Inflammatory macrophage treated with lipopolysaccharide for 1 hour (primary cell): ENCODE results near the gene ZNF552.
"Not testable (repeated sequence)": the region's sequence is repeated elsewhere in the genome, so short reads cannot be mapped to it uniquely, and the experiment has no call there.

ENCODE experiments used
- DNase-seq, 2 donors: peaks; one replicate each; pipeline ENCODE4 v3.0.0-alpha.2; 2020 to 2022

The ZNF552 gene

GRCh38 chr19:57818378-57818777 is 3.7 kb upstream of the ZNF552 start:
- DNase-seq = no peak

DNA sequence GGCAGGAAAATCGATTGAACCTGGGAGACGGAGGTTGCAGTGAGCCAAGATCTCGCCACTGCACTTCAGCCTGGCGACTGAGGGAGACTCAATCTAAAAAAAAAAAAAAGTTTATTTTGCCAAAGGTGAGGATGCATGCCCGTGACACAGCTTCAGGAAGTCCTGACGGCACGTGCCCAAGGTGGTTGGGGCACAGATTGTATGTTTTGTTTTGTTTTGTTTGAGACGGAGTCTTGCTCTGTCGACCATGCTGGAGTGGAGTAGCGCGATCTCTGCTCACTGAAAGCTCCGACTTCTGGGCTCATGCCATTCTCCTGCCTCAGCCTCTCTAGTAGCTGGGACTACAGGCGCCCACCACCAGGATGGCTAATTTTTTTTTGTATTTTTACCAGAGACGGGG is 3.3 kb upstream of the ZNF552 start:
- no peak for DNase-seq

- DNase-seq = peak in 1 of 2 donors; percentile 20
Observed at GRCh38 chr19:57816652-57817051, 1.9 kb upstream of the ZNF552 start.

- no peak for DNase-seq
Observed at GRCh38 chr19:57815247-57816075, 748 bp upstream of the ZNF552 start.

DNA sequence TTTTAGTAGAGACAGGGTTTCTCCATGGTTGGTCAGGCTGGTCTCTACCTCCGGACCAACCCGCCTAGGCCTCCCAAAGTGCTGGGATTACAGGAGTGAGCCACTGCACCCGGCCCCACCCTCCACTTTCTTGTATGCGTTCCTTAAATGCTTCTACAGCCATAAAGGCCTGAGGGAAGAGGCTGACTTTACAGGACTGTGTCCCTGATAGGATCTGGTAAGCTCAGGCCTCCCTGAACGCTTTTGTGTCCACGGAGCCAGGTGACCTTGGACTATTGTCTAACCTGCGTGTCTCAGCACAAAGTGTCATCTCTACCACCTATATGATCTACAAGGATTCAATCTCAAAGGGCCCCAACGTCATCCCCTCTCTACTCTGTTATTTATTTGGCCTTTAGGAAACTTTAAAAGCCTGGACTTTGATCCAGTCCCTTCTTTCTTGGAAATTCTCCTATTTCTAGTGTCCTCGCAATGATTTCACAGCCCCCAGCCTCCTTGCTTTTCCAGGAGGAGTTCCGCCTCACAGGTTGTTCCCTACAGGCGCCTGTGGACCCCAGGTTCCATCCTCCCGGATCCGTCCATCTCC is 701 bp downstream of the ZNF552 start:
- no peak for DNase-seq

DNA sequence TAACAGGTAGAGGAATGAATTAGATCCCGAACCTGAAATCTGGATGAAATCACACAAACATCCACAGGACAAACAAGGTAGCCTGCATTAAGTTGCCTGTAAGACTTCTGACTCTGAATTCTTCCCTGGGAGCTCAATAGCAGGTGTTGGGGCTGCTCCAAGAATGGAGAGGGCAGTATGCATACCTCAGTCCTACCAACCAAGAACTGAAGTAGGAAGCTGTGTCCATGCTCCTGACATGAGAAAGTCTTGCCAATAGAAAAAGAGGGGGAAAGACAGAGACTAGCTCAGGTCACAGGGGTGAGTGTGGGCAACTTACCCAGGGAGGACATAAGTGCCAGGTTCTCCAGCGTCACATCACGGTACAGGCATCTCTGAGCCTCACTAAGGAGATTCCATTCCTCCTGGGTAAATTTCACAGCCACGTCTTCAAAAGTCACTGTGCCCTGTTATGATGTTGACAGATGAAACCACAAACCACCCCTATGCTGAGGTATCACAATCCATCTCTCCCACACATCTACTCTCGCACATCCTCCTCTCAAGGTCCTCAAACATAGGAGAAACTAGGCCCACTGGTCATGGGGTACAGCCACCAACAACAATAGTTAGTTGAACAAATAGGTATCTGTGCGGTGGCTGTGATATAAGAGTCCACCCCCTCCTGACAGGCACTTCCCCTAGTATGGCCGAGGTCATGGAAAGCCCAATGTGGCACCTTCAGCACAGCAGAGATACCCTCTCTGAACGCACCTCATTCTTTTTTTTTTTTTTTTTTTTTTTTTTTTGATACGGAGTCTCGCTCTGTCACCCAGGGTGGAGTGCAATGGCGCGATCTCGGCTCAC is 1.5 kb downstream of the ZNF552 start:
- DNase-seq = not testable (repeated sequence)

- DNase-seq = peak; percentile 36 to 49
Observed at GRCh38 chr19:57812226-57812625, 2.5 kb downstream of the ZNF552 start.

DNA sequence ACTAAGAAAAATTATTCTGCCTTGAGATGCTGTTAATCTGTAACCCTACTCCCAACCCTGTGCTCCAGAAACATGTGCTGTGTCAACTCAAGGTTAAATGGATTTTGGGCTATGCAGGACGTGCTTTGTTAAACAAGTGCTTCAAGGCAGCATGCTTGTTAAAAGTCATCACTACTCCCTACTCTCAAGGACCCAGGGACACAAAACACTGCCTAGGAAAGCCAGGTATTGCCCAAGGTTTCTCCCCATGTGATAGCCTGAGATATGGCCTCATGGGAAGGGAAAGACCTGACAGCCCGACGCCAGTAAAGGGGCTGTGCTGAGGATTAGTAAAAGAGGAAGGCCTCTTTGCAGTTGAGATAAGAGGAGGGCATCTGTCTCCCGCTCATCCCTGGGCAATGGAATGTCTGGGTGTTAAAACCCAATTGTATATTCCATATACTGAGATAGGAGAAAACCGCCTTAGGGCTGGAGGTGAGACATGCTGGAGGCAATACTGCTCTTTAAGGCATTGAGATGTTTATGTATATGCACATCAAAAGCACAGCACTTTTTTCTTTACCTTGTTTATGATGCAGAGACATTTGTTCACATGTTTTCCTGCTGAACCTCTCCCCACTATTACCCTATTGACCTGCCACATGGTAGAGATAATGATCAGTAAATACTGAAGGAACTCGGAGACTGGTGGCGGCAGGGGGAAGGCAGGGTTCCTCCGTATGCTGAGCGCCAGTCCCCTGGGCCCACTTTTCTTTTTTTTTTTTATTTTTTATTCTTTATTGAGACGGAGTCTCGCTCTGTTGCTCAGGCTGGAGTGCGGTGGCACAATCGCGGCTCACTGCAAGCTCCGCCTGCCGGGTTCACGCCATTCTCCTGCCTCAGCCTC is 4.1 kb downstream of the ZNF552 start:
- DNase-seq = not testable (repeated sequence)

- DNase-seq = peak in 1 of 2 donors; percentile 21
Observed at GRCh38 chr19:57807541-57807940, 7.2 kb downstream of the ZNF552 start.

DNA sequence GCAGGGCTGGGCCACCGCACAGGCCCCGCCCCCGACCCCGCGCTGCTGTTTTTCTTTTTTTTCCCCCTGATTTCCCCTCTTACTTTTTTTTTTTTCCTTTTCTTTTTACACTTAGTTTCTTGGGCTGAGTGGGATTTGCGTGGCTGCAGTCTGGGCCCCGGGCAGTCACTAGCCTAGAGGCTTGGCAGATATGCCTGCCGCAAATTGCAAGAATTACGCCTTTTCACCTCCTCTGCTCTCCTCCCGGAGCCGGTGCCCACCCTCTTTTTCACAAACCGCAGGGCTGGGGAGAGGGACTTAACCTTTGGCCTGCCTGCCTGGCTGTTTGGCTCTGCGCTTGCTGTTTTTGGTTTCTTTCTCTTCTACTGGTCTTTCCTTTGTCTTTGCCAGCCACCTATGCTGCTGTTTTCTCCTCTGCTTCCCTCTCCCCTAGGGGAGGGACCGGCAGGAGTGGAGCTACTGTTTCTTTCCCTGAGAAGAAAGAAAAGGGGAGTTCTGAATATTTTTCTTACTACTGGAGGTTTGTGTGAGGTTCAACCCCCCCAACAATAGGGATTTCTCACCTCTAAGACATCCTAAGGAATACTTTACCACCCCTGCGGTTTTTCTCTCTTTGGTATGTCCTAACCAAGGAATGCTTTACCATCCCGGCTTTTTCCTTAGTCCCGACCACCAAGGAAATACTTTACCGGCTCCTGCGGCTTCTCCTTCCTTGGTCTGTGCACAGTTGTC is 11.0 kb downstream of the ZNF552 start:
- DNase-seq = peak in 1 of 2 donors; percentile 16

DNA sequence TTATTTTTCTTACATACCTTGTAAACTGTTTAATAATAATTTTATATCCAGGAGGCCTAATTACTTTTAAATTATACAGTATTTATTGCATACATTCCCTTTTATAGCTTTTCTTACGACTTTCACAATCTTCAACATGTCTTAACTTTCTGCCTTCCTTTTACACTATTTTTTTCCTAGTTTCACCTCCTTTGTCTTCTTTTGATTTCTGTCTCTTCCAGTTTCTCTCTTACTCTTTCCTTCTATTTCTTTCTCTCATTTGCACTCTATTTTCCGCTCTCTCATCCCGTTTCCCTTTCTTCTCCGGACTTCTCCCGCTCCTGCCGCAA is 11.5 kb downstream of the ZNF552 start:
- no peak for DNase-seq

DNA sequence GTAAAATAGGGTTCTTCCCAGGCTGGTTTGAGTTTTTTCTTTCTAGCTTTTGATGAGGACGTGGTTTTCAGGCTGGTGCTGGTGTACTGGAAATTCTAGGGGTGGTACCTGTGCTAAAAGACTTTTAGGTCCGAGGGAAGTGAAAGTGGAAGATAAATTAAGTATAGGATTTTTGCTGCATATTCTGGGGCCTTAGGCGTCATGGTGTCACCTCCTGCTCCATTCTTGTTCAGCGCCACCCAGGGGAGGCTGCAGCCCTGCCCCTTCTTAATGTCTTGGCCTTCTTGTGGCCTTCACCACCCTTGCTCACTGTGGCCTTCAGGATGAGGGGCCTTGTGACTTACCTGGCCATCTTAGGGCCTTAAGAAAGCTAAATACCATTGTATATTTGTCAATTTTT is 12.4 kb downstream of the ZNF552 start:
- DNase-seq = no peak

- DNase-seq = no peak
Observed at GRCh38 chr19:57800696-57801095, 14.0 kb downstream of the ZNF552 start.

DNA sequence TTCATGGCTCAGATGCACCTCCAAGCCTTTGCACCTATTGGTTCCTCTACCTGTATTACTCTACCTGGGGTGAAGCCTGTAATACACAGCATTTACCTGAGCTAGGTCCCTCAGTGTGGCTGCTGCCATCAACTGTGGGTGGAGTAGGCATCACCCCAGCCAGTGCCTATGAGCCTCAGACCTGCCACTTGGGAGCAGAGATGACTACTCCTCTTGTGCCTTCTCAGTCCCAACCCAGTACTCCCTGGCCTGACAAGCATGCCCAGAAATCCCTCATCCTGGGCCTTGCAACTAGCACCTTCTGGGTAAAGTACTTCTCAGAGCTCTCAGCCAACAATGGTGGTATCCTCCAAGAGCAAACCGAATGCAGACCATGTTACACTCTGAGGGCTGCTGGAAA is 18.1 kb downstream of the ZNF552 start:
- DNase-seq = not testable (repeated sequence)

GRCh38 chr19:57789288-57789687 is 25.4 kb downstream of the ZNF552 start:
- no peak for DNase-seq

GRCh38 chr19:57788114-57788692 is 26.5 kb downstream of the ZNF552 start:
- DNase-seq = no peak

DNA sequence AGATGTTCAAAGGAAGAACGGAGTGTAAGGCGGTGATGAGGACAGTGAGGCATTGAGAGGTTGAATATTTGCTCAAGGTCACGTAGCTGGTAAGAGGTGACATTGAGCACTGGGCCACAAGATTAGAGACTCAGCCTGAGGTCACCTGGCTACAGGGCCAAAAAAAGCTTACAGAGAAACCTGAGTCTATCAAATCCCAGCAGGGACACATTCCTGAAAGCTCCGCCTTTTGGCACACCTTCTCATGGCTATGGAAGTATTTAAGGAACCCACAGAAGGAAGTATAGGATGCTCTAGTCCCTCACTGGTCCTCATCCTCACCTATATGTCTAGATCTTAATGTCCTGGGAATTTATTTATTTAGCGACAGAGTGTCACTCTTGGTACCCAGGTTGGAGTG is 27.8 kb downstream of the ZNF552 start:
- no peak for DNase-seq

DNA sequence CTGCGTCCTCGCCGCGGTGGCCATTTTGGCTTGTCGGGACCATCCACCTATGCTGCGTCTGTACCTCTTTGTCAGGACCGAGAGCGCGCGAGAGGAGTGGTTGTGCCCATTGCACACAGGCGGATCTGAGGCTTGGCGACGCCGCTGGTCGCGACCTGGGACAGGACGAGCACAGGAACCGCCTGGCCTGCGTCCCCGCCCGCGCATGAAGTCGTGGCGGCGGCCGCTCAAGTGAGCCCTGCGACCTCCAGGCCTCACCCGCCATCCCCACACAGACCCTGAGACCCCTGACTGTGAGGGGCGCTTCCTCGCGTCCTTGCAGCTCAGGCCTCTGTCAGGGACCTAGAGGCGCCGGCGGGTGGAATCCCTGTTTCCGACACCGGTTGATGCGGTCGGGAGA is 28.4 kb downstream of the ZNF552 start:
- DNase-seq = no peak

- no peak for DNase-seq
Observed at GRCh38 chr19:57779220-57779845, 35.4 kb downstream of the ZNF552 start.

GRCh38 chr19:57778336-57778735 is 36.4 kb downstream of the ZNF552 start:
- no peak for DNase-seq

DNA sequence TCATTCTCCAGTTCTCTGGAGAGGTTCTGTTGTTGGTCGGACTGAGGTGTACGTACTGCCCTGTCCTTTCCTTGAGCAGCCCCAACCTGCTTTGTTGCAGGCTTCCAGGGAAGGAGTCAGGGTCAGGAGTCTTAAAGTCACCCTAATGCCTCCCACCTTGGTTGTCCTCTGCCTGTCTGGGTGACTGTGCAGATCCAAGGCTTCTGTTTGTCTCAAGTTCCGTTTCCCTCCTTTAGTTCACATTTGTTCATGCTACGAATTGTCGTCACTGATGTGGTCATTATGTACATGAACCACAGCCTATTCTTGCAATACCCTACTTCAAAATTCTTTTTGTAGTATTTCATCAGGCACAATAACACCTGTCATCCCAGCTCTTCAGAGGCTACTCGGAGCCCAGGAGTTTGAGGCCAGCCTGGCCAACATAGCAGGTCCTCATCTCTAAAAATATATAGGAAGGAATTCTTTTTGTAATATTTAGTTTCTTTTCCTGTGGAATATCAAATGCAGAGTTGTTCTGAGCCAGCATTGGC is 37.9 kb downstream of the ZNF552 start:
- DNase-seq = no peak
